ENCODE measurements around the gene DNM3. TPM values are rescaled to one million over a fixed set of nuclear protein-coding genes. Genes with fewer than 3 reads are reported as not detected.

DNM3 gene
- total and polyA plus RNA-seq, 9 of the 15 experiments (the other 6 are each of a cell fraction or from before 2014, with no cell fraction given): 0.08 to 0.36 (median 0.22) TPM; not detected in 1

- H3K4me2 ChIP-seq (ENCODE audit: insufficient read depth, low read length): no peak overlapping the region
- DNase-seq (ENCODE audit: extremely low read depth in 1 of 4, low spot score in 3 of 4) (no peak), FAIRE-seq (no peak), ATAC-seq (no peak)
- H3K9me1 ChIP-seq (ENCODE audit: control insufficient read depth, insufficient read depth, low read length): no peaks in the 10 kb centered on the region
- no TSS peak for BruUV-seq (replicated peaks)
- no peaks in the 10 kb centered on the region for H3K9me3 ChIP-seq (replicated peaks; ENCODE audit: control insufficient read depth, insufficient read depth, low read depth, low read length)
- H3K4me3 ChIP-seq: no peak overlapping the region
- no peaks in the 10 kb centered on the region for H3K4me1 ChIP-seq (replicated peaks in 1 of 2; ENCODE audit: control insufficient read depth in 2 of 2, insufficient read depth in 2 of 2, low read length in 2 of 2)
- WGBS (ENCODE audit: insufficient coverage, low coverage, missing lambda C conversion rate): 6% methylated on average over 2 of the region's 2 CpGs
- H2AFZ ChIP-seq (ENCODE audit: low read depth, low read length): no peak overlapping the region
- intact Hi-C loops (cut with micrococcal nuclease) (no loop called here), in situ Hi-C loops (cut with MboI) (no loop called here)
- no peak overlapping the region for H3K9ac ChIP-seq (ENCODE audit: insufficient read depth in 1 of 2, low read depth in 2 of 2, low read length in 2 of 2)
- ChIA-PET CTCF (ENCODE audit: low intra/inter-chr PET ratio) (no interaction called here), POLR2A (interaction anchor here (0.6 to 1.0 kb wide), 2 partner anchors 9 to 11 kb away, joined by 4 read pairs; no protein-coding TSS in a partner anchor)
- no peaks in the 10 kb centered on the region for H4K20me1 ChIP-seq (replicated peaks; ENCODE audit: control insufficient read depth, insufficient read depth, low read length)
- peaks cover 0 to 5% of the 10 kb centered on the region in 2 experiments; a peak in 1 of 5 replicates for H3K27me3 ChIP-seq (ENCODE audit: control insufficient read depth in 2 of 2, insufficient read depth in 2 of 2, low read length in 2 of 2)
- H3K36me3 ChIP-seq (ENCODE audit: control insufficient read depth, insufficient read depth, low read length): no peaks in the 10 kb centered on the region
- H3K79me2 ChIP-seq (ENCODE audit: control insufficient read depth, insufficient read depth, low read length): no peaks in the 10 kb centered on the region
- no peak overlapping the region for H3K27ac ChIP-seq (ENCODE audit: extremely low read depth, low read depth, low read length)
- TF ChIP-seq PML (IDR thresholded peaks at IDR 0.05; ENCODE audit: low read length): no peak
- no peak for TF ChIP-seq SMAD1 (IDR thresholded peaks at IDR 0.05; ENCODE audit: low read depth, low read length, partially characterized antibody)
- no peak for TF ChIP-seq IRF1 (CRISPR knock-in tag; IDR thresholded peaks at IDR 0.05; ENCODE audit: borderline replicate concordance)
- no peak for TF ChIP-seq ZBTB43 (CRISPR knock-in tag; IDR thresholded peaks at IDR 0.05)
- no peak for TF ChIP-seq FOXP1 (CRISPR knock-in tag; IDR thresholded peaks at IDR 0.05)
- no peak for TF ChIP-seq RB1 (IDR thresholded peaks at IDR 0.05; ENCODE audit: low read depth)
- TF ChIP-seq, protein P1, sequence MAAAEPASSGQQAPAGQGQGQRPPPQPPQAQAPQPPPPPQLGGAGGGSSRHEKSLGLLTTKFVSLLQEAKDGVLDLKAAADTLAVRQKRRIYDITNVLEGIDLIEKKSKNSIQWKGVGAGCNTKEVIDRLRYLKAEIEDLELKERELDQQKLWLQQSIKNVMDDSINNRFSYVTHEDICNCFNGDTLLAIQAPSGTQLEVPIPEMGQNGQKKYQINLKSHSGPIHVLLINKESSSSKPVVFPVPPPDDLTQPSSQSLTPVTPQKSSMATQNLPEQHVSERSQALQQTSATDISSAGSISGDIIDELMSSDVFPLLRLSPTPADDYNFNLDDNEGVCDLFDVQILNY (CRISPR knock-in tag; IDR thresholded peaks at IDR 0.05): no peak
- TF ChIP-seq NKRF (IDR thresholded peaks at IDR 0.05; ENCODE audit: borderline replicate concordance): no peak
- TF ChIP-seq CCNT2 (IDR thresholded peaks at IDR 0.05; ENCODE audit: borderline replicate concordance, extremely low read depth, insufficient read length, low read depth, low read length): no peak
- no peak for TF ChIP-seq LCOR (CRISPR knock-in tag; IDR thresholded peaks at IDR 0.05)
- no peak for TF ChIP-seq HNRNPK (IDR thresholded peaks at IDR 0.05; ENCODE audit: low read depth, low read length, poor library complexity, severe bottlenecking)
- TF ChIP-seq KDM4B (IDR thresholded peaks at IDR 0.05; ENCODE audit: borderline replicate concordance in 2 of 2, low read depth in 1 of 2): no peak
- TF ChIP-seq ZNF347 (CRISPR knock-in tag; IDR thresholded peaks at IDR 0.05; ENCODE audit: low read depth): no peak
- TF ChIP-seq STAT6 (CRISPR knock-in tag; IDR thresholded peaks at IDR 0.05): no peak
- no peak for TF ChIP-seq BRCA1 (IDR thresholded peaks at IDR 0.05)
- TF ChIP-seq BRCA1 (CRISPR knock-in tag; IDR thresholded peaks at IDR 0.05): no peak
Measured at GRCh38 chr1:172325531-172325930, 484.2 kb downstream of the DNM3 start.
